IMR-90 (cell line): ENCODE results near the gene BPIFB2. TPM values are rescaled to one million over a fixed set of nuclear protein-coding genes. Genes with fewer than 3 reads are reported as not detected.
A peak's percentile ranks its signal among the peaks of the same experiment; 100 is the strongest.

Experiments
- ATAC-seq: fragments of 200-7000 bp; cut with Tn5 transposase; 2 replicates; pipeline ENCODE4 v1.9.1; 2020; ENCODE audit warnings: low read depth, mild to moderate bottlenecking, moderate library complexity
- BruUV-seq: library from RNA; stranded (reverse); fragments of 400-500 nt; replicated peaks from 2 replicates; lab custom pipeline; 2021; lab: Mats Ljungman, UMichigan
- CTCF ChIA-PET: fragments of 300-600 bp; formaldehyde crosslinking; extraction: SDS; loops from one replicate; lab custom pipeline; 2021; ENCODE audit warnings: antibody characterized with exemption; lab: Yijun Ruan, JAX
- POLR2A ChIA-PET: fragments of 300-600 bp; sonication (Branson Sonifier 250); formaldehyde crosslinking; loops from one replicate; lab custom pipeline; 2022; ENCODE audit warnings: antibody characterized with exemption; ENCODE audit not compliant: unreplicated experiment; lab: Charles Lee
- DNase-seq: peaks from one replicate; pipeline ENCODE4 v3.0.0; 2013
- H2AFZ ChIP-seq: replicated peaks from 2 replicates; pipeline ENCODE3; 2013; ENCODE audit warnings: low read length, mild to moderate bottlenecking; ENCODE audit not compliant: poor library complexity
- H2AK5ac ChIP-seq: 2 replicates; pipeline ENCODE4 v1.6.1; 2013; ENCODE audit warnings: low read depth, low read length, inconsistent platforms
- H2AK9ac ChIP-seq: replicated peaks from 2 replicates; pipeline ENCODE3; 2013; ENCODE audit warnings: mild to moderate bottlenecking, low read depth, low read length, moderate library complexity; ENCODE audit not compliant: poor library complexity
- H2BK120ac ChIP-seq: 2 replicates; pipeline ENCODE4 v1.6.1; 2013; ENCODE audit warnings: low read depth, low read length, inconsistent platforms
- H2BK15ac ChIP-seq: 3 replicates; pipeline ENCODE4 v1.6.1; 2013; ENCODE audit warnings: low read depth, low read length, inconsistent platforms
- H2BK20ac ChIP-seq: 2 replicates; pipeline ENCODE4 v1.6.1; 2013; ENCODE audit warnings: low read depth, mild to moderate bottlenecking, inconsistent platforms, low read length, moderate library complexity
- H2BK5ac ChIP-seq: 2 replicates; pipeline ENCODE4 v1.6.1; 2013; ENCODE audit warnings: mild to moderate bottlenecking, low read depth, low read length, inconsistent platforms; ENCODE audit not compliant: poor library complexity, severe bottlenecking
- H3K14ac ChIP-seq: replicated peaks from 2 replicates; pipeline ENCODE4 v1.6.1; 2013; ENCODE audit warnings: low read depth, low read length, inconsistent platforms
- H3K18ac ChIP-seq: 2 replicates; pipeline ENCODE4 v1.6.1; 2013; ENCODE audit warnings: low read depth, low read length, control low read depth
- H3K23ac ChIP-seq: 2 replicates; pipeline ENCODE4 v1.6.1; 2013; ENCODE audit warnings: low read depth, low read length, inconsistent platforms
- H3K27ac ChIP-seq: 2 replicates; pipeline ENCODE4 v1.5.1; 2013; ENCODE audit warnings: mild to moderate bottlenecking, control low read depth, low read length; ENCODE audit not compliant: insufficient read depth
- H3K27me3 ChIP-seq: 2 replicates; pipeline ENCODE4 v1.6.1; 2013; ENCODE audit warnings: low read length; ENCODE audit not compliant: control insufficient read depth, insufficient read depth
- H3K36me3 ChIP-seq: 2 replicates; pipeline ENCODE4 v1.6.1; 2013; ENCODE audit warnings: low read length, mixed read lengths; ENCODE audit not compliant: control insufficient read depth, insufficient read depth
- H3K4ac ChIP-seq: 2 replicates; pipeline ENCODE4 v1.6.1; 2013; ENCODE audit warnings: low read depth, low read length, inconsistent platforms
- H3K4me1 ChIP-seq: 2 replicates; pipeline ENCODE4 v1.6.1; 2013; ENCODE audit warnings: low read length, mixed read lengths; ENCODE audit not compliant: control insufficient read depth, insufficient read depth
- H3K4me2 ChIP-seq: 2 replicates; pipeline ENCODE4 v1.6.1; 2013; ENCODE audit warnings: low read depth, mild to moderate bottlenecking, control low read depth, low read length, moderate library complexity
- H3K4me3 ChIP-seq: 2 replicates; pipeline ENCODE4 v1.5.1; 2013; ENCODE audit warnings: low read depth, mild to moderate bottlenecking, control low read depth, low read length, moderate library complexity; ENCODE audit not compliant: insufficient read depth
- H3K56ac ChIP-seq: 2 replicates; pipeline ENCODE4 v1.6.1; 2013; ENCODE audit warnings: low read length, inconsistent platforms; ENCODE audit not compliant: insufficient read depth; ENCODE audit errors: extremely low read depth
- H3K79me1 ChIP-seq, 2 experiments: 2 replicates each; pipeline ENCODE4 v1.6.1; 2013; ENCODE audit warnings: low read length in 2 of 2, inconsistent platforms in 1 of 2, low read depth in 1 of 2
- H3K9ac ChIP-seq: 2 replicates; pipeline ENCODE4 v1.6.1; 2013; ENCODE audit warnings: low read depth, low read length, control low read depth
- H3K9me1 ChIP-seq: 2 replicates; pipeline ENCODE4 v1.6.1; 2013; ENCODE audit warnings: low read length, inconsistent platforms; ENCODE audit not compliant: insufficient read depth
- H3K9me3 ChIP-seq: 2 replicates; pipeline ENCODE4 v1.6.1; 2013; ENCODE audit warnings: low read length; ENCODE audit not compliant: control insufficient read depth, insufficient read depth
- H4K20me1 ChIP-seq: 2 replicates; pipeline ENCODE4 v1.6.1; 2013; ENCODE audit warnings: low read length, inconsistent platforms; ENCODE audit not compliant: insufficient read depth
- H4K5ac ChIP-seq: 2 replicates; pipeline ENCODE4 v1.6.1; 2013; ENCODE audit warnings: mild to moderate bottlenecking, low read depth, low read length, control low read depth
- H4K8ac ChIP-seq, 2 experiments: 2 replicates each; pipeline ENCODE4 v1.6.1; 2013; ENCODE audit warnings: low read depth in 2 of 2, low read length in 2 of 2, control low read depth in 1 of 2, inconsistent platforms in 1 of 2
- H4K91ac ChIP-seq: 2 replicates; pipeline ENCODE4 v1.6.1; 2013; ENCODE audit warnings: low read depth, low read length, inconsistent platforms; ENCODE audit not compliant: insufficient read depth
- CHD1 ChIP-seq: IDR thresholded peaks from 2 replicates; pipeline ENCODE4 v1.6.1; 2012; ENCODE audit warnings: low read depth, low read length, improper control_type of control experiment
- FOS ChIP-seq: fragments of 150-350 bp; IDR thresholded peaks from 2 replicates; pipeline ENCODE4 v1.6.1; 2016; ENCODE audit warnings: low read depth, low read length
- MAZ ChIP-seq: IDR thresholded peaks from 2 replicates; pipeline ENCODE4 v1.6.1; 2012; ENCODE audit warnings: low read depth, mild to moderate bottlenecking, low read length, improper control_type of control experiment, moderate library complexity, borderline replicate concordance
- NFE2L2 ChIP-seq: fragments of 150-350 bp; IDR thresholded peaks from 2 replicates; pipeline ENCODE4 v1.6.1; 2016; ENCODE audit warnings: low read depth, mild to moderate bottlenecking, low read length
- POLR2A ChIP-seq: IDR thresholded peaks from 2 replicates; pipeline ENCODE4 v1.6.1; 2012; ENCODE audit warnings: mild to moderate bottlenecking, low read depth, low read length
- RAD21 ChIP-seq: IDR thresholded peaks from 2 replicates; pipeline ENCODE4 v1.6.1; 2012; ENCODE audit warnings: low read length, improper control_type of control experiment
- RFX5 ChIP-seq: IDR thresholded peaks from 2 replicates; pipeline ENCODE4 v1.8.0; 2012; ENCODE audit warnings: low read depth, mild to moderate bottlenecking, low read length, moderate library complexity
- SMC3 ChIP-seq: fragments of 150-350 bp; IDR thresholded peaks from 2 replicates; pipeline ENCODE4 v1.6.1; 2016; ENCODE audit warnings: low read depth, mild to moderate bottlenecking, antibody characterized with exemption, low read length, moderate library complexity
- WGBS, 2 experiments: methylation state at CpG; one replicate each; pipeline versions ENCODE4 v1.1.5 to v1.1.7; 2013; ENCODE audit warnings: missing lambda C conversion rate in 2 of 2; ENCODE audit not compliant: insufficient read length in 1 of 2; ENCODE audit errors: extremely low coverage in 2 of 2; 5-methylcytosine and 5-hydroxymethylcytosine counted together
- dilution Hi-C: fragments of 300-500 bp; cut with HindIII; formaldehyde crosslinking; loops from one replicate; pipeline ENCODE4 v1.14.3; 2018; ENCODE audit warnings: low sequenced_read_pairs; ENCODE audit not compliant: unreplicated experiment
- in situ Hi-C: fragments of 300-500 bp; cut with MboI; formaldehyde crosslinking; loops from 3 replicates; pipeline ENCODE4 v1.14.3; 2019; ENCODE audit warnings: low sequenced_read_pairs, inconsistent platforms, mixed read lengths
- intact Hi-C: fragments of 100-400 bp; cut with micrococcal nuclease; formaldehyde crosslinking; loops from 2 replicates; pipeline ENCODE4 v1.10.0; 2022
- polyA plus RNA-seq, 3 experiments: library from polyadenylated mRNA; depleted of rRNA; stranded (reverse); fragments of >200 nt; gene quantifications; 2 replicates each; pipeline ENCODE4 v1.2.3, GENCODE V29; 2012; ENCODE audit warnings: low replicate concordance in 1 of 3
- total RNA-seq: library from RNA; depleted of rRNA; stranded (reverse); fragments of >200 nt; gene quantifications from 2 replicates; pipeline ENCODE4 v1.2.3, GENCODE V29; 2012
- TF ChIP-seq, protein P1 (sequence below): fragments of 150-350 bp; IDR thresholded peaks from 2 replicates; pipeline ENCODE4 v1.6.1; 2017; ENCODE audit warnings: mild to moderate bottlenecking, antibody characterized with exemption, low read length, low read depth
- TF ChIP-seq, protein P2 (sequence below): conservative IDR thresholded peaks from 2 replicates; pipeline ENCODE4 v1.5.1; 2012; ENCODE audit warnings: mild to moderate bottlenecking, low read depth, low read length, improper control_type of control experiment
- TF ChIP-seq, protein P3 (sequence below): fragments of 150-350 bp; IDR thresholded peaks from 2 replicates; pipeline ENCODE4 v1.6.1; 2016; ENCODE audit warnings: low read depth, mild to moderate bottlenecking, low read length, moderate library complexity, borderline replicate concordance

BPIFB2 gene
- total and polyA plus RNA-seq, 2 of the 4 experiments (the other 2 are of a cell fraction) = not detected

DNA sequence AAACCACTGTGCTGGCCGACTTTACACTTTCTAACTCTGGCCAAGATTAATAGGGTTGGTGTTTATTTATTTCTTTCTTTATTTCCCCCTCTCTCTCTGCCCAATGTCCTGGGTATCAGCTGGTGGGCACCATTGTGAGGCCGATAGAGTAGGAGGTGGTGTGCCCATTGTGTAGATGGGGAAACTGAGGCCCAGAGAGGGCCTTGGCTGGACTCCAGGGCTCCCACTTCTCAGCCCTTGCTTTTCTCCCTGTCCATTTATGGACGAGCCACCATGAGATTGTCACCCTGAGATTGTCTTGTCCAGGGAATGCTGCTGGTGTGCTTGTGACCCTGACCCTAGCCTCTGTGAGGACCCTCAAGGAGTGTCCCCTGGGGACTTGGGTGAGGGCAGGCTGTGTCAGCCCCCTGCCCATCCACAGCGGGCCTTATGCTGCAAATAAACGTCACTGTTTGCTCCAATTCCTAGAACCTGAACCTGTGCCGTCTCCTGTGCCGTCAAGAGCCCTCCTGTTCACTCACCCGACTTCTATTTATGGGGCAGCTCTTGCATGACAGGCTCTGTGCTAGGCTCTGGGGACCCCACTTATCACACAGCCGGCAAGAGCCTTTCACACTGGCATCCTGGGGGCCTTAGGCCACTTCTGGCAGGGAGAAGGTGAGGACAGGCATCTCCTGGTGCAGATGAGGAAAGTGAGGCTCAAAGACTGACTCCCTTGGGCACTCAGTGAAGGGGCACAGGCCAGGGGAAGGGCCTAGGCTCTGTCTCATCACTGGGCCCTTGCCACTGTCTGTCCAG, 28.1 kb upstream of the BPIFB2 start:
- Histone ChIP-seq H3K79me1 (no peaks in the 10 kb centered on the region), H2BK15ac (no peak overlapping the region), H3K27me3 (peaks cover 16% of the 10 kb centered on the region; the same call in 1 of the 2 replicates), H3K56ac (no peak overlapping the region), H4K20me1 (no peaks in the 10 kb centered on the region), H3K4me2 (no peak overlapping the region), H3K27ac (no peak overlapping the region), H3K9ac (no peak overlapping the region), H4K91ac (no peak overlapping the region), H3K4me3 (no peak overlapping the region), H4K5ac (no peak overlapping the region), H3K4ac (no peak overlapping the region), H3K9me1 (no peaks in the 10 kb centered on the region), H4K8ac (no peak overlapping the region), H2BK20ac (no peak overlapping the region), H3K18ac (no peak overlapping the region), H2BK120ac (no peak overlapping the region), H3K4me1 (no peaks in the 10 kb centered on the region), H3K36me3 (no peaks in the 10 kb centered on the region), H3K14ac (no peak overlapping the region), H2BK5ac (no peak overlapping the region), H3K23ac (no peak overlapping the region), H3K9me3 (no peaks in the 10 kb centered on the region), H2AFZ (no peak overlapping the region), H2AK9ac (peak overlapping the region; percentile 28), H2AK5ac (no peak overlapping the region)
- ChIA-PET CTCF (no interaction called here), POLR2A (no interaction called here)
- intact Hi-C loops (no loop called here), dilution Hi-C loops (no loop called here), in situ Hi-C loops (no loop called here)
- no peak for TF ChIP-seq POLR2A
- TF ChIP-seq RFX5 = no peak
- TF ChIP-seq FOS = no peak
- no peak for TF ChIP-seq RAD21
- TF ChIP-seq, protein P1, sequence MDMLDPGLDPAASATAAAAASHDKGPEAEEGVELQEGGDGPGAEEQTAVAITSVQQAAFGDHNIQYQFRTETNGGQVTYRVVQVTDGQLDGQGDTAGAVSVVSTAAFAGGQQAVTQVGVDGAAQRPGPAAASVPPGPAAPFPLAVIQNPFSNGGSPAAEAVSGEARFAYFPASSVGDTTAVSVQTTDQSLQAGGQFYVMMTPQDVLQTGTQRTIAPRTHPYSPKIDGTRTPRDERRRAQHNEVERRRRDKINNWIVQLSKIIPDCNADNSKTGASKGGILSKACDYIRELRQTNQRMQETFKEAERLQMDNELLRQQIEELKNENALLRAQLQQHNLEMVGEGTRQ = no peak
- TF ChIP-seq CHD1 = no peak
- TF ChIP-seq, protein P2, sequence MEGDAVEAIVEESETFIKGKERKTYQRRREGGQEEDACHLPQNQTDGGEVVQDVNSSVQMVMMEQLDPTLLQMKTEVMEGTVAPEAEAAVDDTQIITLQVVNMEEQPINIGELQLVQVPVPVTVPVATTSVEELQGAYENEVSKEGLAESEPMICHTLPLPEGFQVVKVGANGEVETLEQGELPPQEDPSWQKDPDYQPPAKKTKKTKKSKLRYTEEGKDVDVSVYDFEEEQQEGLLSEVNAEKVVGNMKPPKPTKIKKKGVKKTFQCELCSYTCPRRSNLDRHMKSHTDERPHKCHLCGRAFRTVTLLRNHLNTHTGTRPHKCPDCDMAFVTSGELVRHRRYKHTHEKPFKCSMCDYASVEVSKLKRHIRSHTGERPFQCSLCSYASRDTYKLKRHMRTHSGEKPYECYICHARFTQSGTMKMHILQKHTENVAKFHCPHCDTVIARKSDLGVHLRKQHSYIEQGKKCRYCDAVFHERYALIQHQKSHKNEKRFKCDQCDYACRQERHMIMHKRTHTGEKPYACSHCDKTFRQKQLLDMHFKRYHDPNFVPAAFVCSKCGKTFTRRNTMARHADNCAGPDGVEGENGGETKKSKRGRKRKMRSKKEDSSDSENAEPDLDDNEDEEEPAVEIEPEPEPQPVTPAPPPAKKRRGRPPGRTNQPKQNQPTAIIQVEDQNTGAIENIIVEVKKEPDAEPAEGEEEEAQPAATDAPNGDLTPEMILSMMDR = no peak
- TF ChIP-seq, protein P3, sequence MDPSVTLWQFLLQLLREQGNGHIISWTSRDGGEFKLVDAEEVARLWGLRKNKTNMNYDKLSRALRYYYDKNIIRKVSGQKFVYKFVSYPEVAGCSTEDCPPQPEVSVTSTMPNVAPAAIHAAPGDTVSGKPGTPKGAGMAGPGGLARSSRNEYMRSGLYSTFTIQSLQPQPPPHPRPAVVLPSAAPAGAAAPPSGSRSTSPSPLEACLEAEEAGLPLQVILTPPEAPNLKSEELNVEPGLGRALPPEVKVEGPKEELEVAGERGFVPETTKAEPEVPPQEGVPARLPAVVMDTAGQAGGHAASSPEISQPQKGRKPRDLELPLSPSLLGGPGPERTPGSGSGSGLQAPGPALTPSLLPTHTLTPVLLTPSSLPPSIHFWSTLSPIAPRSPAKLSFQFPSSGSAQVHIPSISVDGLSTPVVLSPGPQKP = no peak
- TF ChIP-seq MAZ = no peak
- no peak for TF ChIP-seq NFE2L2
- TF ChIP-seq SMC3 = no peak
- BruUV-seq = no TSS peak
- DNase-seq (no peak), ATAC-seq (no peak)
- WGBS, 2 experiments = no CpG with 5 or more reads among the region's 9 CpGs
